ENCODE measurements around the gene ZBTB8A. TPM values are rescaled to one million over a fixed set of nuclear protein-coding genes. Genes with fewer than 3 reads are reported as not detected.

Gene ZBTB8A
- total and polyA plus RNA-seq, 2 of the 8 experiments (the other 6 are each of a cell fraction or from before 2014, with no cell fraction given): 2.9 to 10.4 TPM

- Histone ChIP-seq H3K56ac (replicated peaks; ENCODE audit: insufficient read length, low read depth, low read length) (no peak overlapping the region), H3K79me2 (ENCODE audit: control insufficient read depth in 1 of 2, insufficient read depth in 2 of 2, low read length in 2 of 2) (no peaks in the 10 kb centered on the region), H2BK15ac (ENCODE audit: low read length) (no peak overlapping the region), H2AFZ (ENCODE audit: low read length) (no peak overlapping the region), H3K9ac (replicated peaks in 1 of 4; ENCODE audit: extremely low read depth in 1 of 4, low read depth in 3 of 4, low read length in 3 of 4) (no peak overlapping the region), H3K27me3 (replicated peaks in 1 of 4; ENCODE audit: control insufficient read depth in 3 of 4, extremely low read depth in 1 of 4, insufficient read depth in 3 of 4, low read length in 3 of 4) (no peaks in the 10 kb centered on the region), H3K4me1 (replicated peaks in 1 of 4; ENCODE audit: control insufficient read depth in 3 of 4, insufficient read depth in 4 of 4, low read length in 3 of 4) (no peaks in the 10 kb centered on the region; a peak in 1 of 7 replicates), H3K4me2 (ENCODE audit: insufficient read depth in 1 of 2, low read depth in 2 of 2, low read length in 2 of 2) (no peak overlapping the region), H3K14ac (ENCODE audit: insufficient read length) (no peak overlapping the region), H4K91ac (replicated peaks; ENCODE audit: insufficient read length, low read length) (no peak overlapping the region), H3K36me3 (ENCODE audit: control insufficient read depth in 2 of 4, insufficient read depth in 4 of 4, low read length in 3 of 4) (no peaks in the 10 kb centered on the region; a peak in 2 of 8 replicates), H3K18ac (ENCODE audit: extremely low read depth, low read length) (no peak overlapping the region), H2BK12ac (ENCODE audit: low read depth, low read length) (no peak overlapping the region), H2BK5ac (ENCODE audit: low read depth, low read length) (no peak overlapping the region), H3K9me3 (ENCODE audit: insufficient read depth in 2 of 2, low read depth in 1 of 2, low read length in 1 of 2) (peaks cover 0 to 2% of the 10 kb centered on the region in 2 experiments; a peak in 1 of 4 replicates), H3K79me1 (ENCODE audit: low read depth, low read length) (no peaks in the 10 kb centered on the region), H2BK120ac (replicated peaks; ENCODE audit: low read depth, low read length) (no peak overlapping the region), H4K5ac (ENCODE audit: insufficient read length, low read depth, low read length) (no peak overlapping the region), H4K20me1 (replicated peaks in 1 of 2; ENCODE audit: control insufficient read depth in 1 of 2, insufficient read depth in 2 of 2, low read length in 2 of 2) (peaks cover 0 to 2% of the 10 kb centered on the region in 2 experiments), H2AK5ac (ENCODE audit: low read depth, low read length) (no peak overlapping the region), H3K23me2 (ENCODE audit: low read depth, low read length) (no peaks in the 10 kb centered on the region), H3K27ac (ENCODE audit: low read depth, low read length) (no peak overlapping the region), H3K4me3 (ENCODE audit: extremely low read depth in 1 of 4, insufficient read depth in 2 of 4, low read depth in 3 of 4, low read length in 4 of 4) (no peak overlapping the region), H3K23ac (ENCODE audit: insufficient read length) (no peak overlapping the region), H3K4ac (replicated peaks; ENCODE audit: insufficient read length, low read depth, low read length) (no peak overlapping the region), H2BK20ac (ENCODE audit: low read length) (no peak overlapping the region), H4K8ac (ENCODE audit: extremely low read depth, insufficient read depth, low read length) (no peak overlapping the region)
- DNase-seq (ENCODE audit: low read depth in 1 of 2, low spot score in 2 of 2) (no peak), FAIRE-seq (no peak)
- CTCF ChIA-PET (ENCODE audit: partially characterized antibody): interaction anchor here (0.8 to 1.5 kb wide), 3 partner anchors 14 to 206 kb away, joined by 3 to 7 read pairs (median 4); no protein-coding TSS in a partner anchor
- 93% methylated on average over 11 of the region's 11 CpGs; no CpG with 5 or more reads in 1 of the 2 experiments for WGBS, 2 experiments (ENCODE audit: extremely low coverage in 1 of 2, insufficient coverage in 1 of 2, insufficient read length in 1 of 2, insufficient replicate concordance in 2 of 2, low coverage in 1 of 2, low lambda C conversion rate in 2 of 2, missing lambda C conversion rate in 1 of 2)
- POLR2A ChIA-PET (ENCODE audit: partially characterized antibody): interaction anchor here (0.7 to 1.6 kb wide), 4 partner anchors 11 to 44 kb away, joined by 3 to 8 read pairs (median 4); partner anchors contain the start of gene RBBP4
- TF ChIP-seq ATF3 (IDR thresholded peaks at IDR 0.05; ENCODE audit: insufficient read depth, low read depth, low read length) (no peak), GTF2F1 (IDR thresholded peaks at IDR 0.05; ENCODE audit: borderline replicate concordance, low read depth, low read length) (no peak), RBBP5 (IDR thresholded peaks at IDR 0.05; ENCODE audit: borderline replicate concordance, low read depth, low read length) (no peak), HDAC6 (IDR thresholded peaks at IDR 0.05; ENCODE audit: low read depth, low read length) (no peak), MAFK (IDR thresholded peaks at IDR 0.05; ENCODE audit: low read depth, low read length) (no peak), TBP (IDR thresholded peaks at IDR 0.05; ENCODE audit: low read depth, low read length) (no peak), RXRA (IDR thresholded peaks at IDR 0.05; ENCODE audit: insufficient read depth, low read depth, low read length) (no peak), BRCA1 (IDR thresholded peaks at IDR 0.05; ENCODE audit: low read depth, low read length) (no peak), ZNF274 (IDR thresholded peaks at IDR 0.05; ENCODE audit: borderline replicate concordance, extremely low read depth, low read length) (no peak), NANOG (IDR thresholded peaks at IDR 0.05; ENCODE audit: insufficient read depth, low read depth, low read length, poor library complexity, severe bottlenecking) (no peak), RNF2 (IDR thresholded peaks at IDR 0.05; ENCODE audit: borderline replicate concordance, low read depth, low read length, missing control alignments, poor library complexity, severe bottlenecking) (no peak)
Measured at GRCh38 chr1:32606565-32607371, 67.5 kb downstream of the ZBTB8A start.
